Coronary artery (tissue), 2 donors: ENCODE measurements around the gene TMEM74B.

Experiments
- DNase-seq: peaks from one replicate; pipeline ENCODE4 v3.0.0-alpha.2; 2017; ENCODE audit warnings: low spot score
- H3K27ac ChIP-seq, 2 donors: fragments of 200-600 bp; sonication (generic); one replicate each; pipeline ENCODE4 v1.5.1; 2016 to 2019
- H3K4me3 ChIP-seq: fragments of 200-600 bp; sonication (generic); 2 replicates; pipeline ENCODE4 v1.5.1; 2016; ENCODE audit warnings: mild to moderate bottlenecking, moderate library complexity
- TF ChIP-seq, protein P1 (sequence below): fragments of 200-600 bp; sonication (generic); IDR thresholded peaks from one replicate; pipeline ENCODE4 v1.5.1; 2019; ENCODE audit warnings: antibody characterized with exemption

TMEM74B gene

DNA sequence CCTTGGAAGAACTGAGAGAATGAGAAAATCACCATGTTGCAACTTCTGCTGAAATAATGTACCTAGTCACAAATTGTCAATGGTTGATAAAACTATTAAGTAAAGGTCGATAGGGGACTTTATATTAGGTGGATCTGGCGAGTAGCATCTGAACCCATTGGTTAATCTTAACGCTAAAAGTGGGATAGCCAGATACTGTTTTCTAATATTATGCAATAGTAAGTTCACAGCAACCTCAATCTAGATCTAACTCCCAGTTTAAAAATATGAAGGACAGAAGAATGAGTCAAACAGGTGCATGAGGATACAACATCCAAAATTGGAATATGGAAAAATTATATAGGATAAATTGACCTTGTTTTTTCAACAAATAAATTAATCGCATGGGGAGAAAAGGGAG is 47.5 kb downstream of the TMEM74B start:
- H3K4me3 ChIP-seq = no peak overlapping the region
- TF ChIP-seq, protein P1, sequence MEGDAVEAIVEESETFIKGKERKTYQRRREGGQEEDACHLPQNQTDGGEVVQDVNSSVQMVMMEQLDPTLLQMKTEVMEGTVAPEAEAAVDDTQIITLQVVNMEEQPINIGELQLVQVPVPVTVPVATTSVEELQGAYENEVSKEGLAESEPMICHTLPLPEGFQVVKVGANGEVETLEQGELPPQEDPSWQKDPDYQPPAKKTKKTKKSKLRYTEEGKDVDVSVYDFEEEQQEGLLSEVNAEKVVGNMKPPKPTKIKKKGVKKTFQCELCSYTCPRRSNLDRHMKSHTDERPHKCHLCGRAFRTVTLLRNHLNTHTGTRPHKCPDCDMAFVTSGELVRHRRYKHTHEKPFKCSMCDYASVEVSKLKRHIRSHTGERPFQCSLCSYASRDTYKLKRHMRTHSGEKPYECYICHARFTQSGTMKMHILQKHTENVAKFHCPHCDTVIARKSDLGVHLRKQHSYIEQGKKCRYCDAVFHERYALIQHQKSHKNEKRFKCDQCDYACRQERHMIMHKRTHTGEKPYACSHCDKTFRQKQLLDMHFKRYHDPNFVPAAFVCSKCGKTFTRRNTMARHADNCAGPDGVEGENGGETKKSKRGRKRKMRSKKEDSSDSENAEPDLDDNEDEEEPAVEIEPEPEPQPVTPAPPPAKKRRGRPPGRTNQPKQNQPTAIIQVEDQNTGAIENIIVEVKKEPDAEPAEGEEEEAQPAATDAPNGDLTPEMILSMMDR = no peak
- DNase-seq = no peak
- no peak overlapping the region for H3K27ac ChIP-seq

DNA sequence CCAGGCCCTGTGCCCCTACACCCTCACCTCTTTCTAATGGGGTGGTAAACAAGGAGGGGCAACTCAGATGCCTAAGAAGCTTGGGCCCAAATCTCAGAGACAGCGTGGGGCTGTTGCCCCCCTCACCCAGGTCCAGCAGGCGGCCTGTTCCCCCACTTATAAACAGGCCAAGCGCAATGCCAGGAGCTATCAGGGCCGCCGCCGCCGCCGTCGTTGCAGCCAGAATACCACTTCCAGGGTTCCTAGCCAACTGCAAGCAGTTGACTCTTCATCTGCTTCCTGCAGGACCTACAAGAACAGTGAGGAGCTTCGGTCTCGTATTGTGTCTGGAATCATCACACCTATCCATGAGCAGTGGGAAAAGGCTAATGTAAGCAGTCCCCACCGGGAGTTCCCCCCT is 49.9 kb downstream of the TMEM74B start:
- TF ChIP-seq, protein P1 = no peak
- Histone ChIP-seq H3K4me3 (no peak overlapping the region), H3K27ac (no peak overlapping the region)
- DNase-seq = no peak

DNA sequence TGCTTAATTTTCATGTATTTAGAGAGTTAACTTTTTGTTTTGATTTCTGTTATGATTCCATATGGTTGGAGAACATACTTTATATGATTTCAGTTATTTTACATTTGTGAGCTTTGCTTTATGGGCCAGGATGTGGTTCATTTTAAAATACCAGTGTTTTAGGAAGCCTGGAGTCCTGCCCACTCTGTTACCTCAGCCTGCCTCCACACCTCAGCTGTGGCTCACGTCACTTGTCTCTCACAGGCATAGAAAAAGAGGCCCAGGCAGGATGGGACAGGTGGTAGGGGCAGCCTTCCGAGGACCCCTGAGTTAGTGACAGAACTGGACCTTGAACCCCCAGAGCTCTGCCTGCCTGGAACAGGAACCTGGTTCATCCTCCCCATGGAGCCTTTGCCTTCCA is 50.4 kb downstream of the TMEM74B start:
- Histone ChIP-seq H3K4me3 (no peak overlapping the region), H3K27ac (no peak overlapping the region)
- TF ChIP-seq, protein P1 = no peak
- no peak for DNase-seq

DNA sequence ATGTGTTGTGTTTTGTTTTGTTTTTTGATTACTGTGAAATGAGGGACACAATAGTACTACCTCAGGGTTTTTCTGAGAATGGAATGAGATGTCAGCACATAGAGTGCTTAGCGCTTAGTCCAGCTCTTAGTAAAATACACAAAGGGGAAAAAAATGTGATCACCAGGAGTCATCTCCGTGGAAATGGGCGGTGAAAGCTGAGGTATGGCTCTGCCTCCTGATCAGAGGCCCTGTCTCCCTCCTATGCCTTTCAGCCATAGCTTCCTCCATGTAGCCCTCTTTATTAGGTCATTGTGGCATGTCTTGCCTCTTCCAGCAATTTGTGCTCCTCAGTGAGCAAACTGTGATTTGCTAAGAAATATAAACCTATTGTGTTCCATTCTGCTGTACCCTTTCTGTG is 53.4 kb downstream of the TMEM74B start:
- DNase-seq = no peak
- Histone ChIP-seq H3K4me3 (no peak overlapping the region), H3K27ac (no peak overlapping the region)
- TF ChIP-seq, protein P1 = no peak

DNA sequence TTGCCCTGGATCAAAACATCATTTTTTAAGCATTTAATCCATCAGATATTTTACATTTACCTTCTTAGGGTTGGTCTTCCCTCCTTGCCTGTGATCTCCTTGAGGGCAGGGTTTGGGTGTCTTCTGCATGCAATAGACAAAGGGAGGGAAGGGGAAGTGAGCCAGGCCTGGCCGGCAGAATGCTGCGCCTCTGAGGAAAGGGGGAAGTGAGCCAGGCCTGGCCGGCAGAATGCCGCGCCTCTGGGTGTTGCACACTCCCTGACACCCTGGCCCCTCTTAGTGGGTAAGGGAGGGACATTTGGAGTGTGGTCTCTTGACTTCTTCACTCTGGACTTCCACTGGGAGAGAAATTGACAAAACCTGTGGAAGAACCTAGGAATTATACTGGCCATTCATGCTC is 53.9 kb downstream of the TMEM74B start:
- Histone ChIP-seq H3K27ac (peak overlapping the region in 1 of 2 donors; percentile 12), H3K4me3 (no peak overlapping the region)
- TF ChIP-seq, protein P1 = no peak
- no peak for DNase-seq
